Tibial nerve (tissue), 4 donors: ENCODE data around the gene NTF3.

Source experiments
- CTCF ChIP-seq, 5 experiments: fragments of 200-600 bp in 3 of 5; fragments of 450-650 bp in 2 of 5; sonication (generic) in 3 of 5; IDR thresholded peaks; one replicate each; pipeline ENCODE4 v1.5.1; 2016 to 2019; ENCODE audit warnings: antibody characterized with exemption in 5 of 5, mild to moderate bottlenecking in 3 of 5, moderate library complexity in 2 of 5
- EP300 ChIP-seq, 2 donors: sonication (generic); formaldehyde crosslinking; IDR thresholded peaks; one replicate each; pipeline ENCODE4 v1.6.1; 2017; ENCODE audit warnings: antibody characterized with exemption in 2 of 2, mild to moderate bottlenecking in 1 of 2
- POLR2A ChIP-seq, 2 donors: fragments of 450-650 bp; IDR thresholded peaks; one replicate each; pipeline ENCODE4 v1.6.1; 2017; ENCODE audit warnings: antibody characterized with exemption in 2 of 2, mild to moderate bottlenecking in 2 of 2, moderate library complexity in 2 of 2

- no peak for TF ChIP-seq EP300 (IDR thresholded peaks at IDR 0.05)
- no peak for TF ChIP-seq CTCF (IDR thresholded peaks at IDR 0.05)
- no peak for TF ChIP-seq POLR2A (IDR thresholded peaks at IDR 0.05)
Measured at GRCh38 chr12:5481645-5482044, 49.7 kb downstream of the NTF3 start.
